ENCODE measurements around the gene CPT1A. TPM values are rescaled to one million over a fixed set of nuclear protein-coding genes. Genes with fewer than 3 reads are reported as not detected.

The CPT1A gene
- total and polyA plus RNA-seq, 10 of the 15 experiments (the other 5 are each of a cell fraction or from before 2014, with no cell fraction given) = 1.1 to 17.5 (median 6.0) TPM

DNA sequence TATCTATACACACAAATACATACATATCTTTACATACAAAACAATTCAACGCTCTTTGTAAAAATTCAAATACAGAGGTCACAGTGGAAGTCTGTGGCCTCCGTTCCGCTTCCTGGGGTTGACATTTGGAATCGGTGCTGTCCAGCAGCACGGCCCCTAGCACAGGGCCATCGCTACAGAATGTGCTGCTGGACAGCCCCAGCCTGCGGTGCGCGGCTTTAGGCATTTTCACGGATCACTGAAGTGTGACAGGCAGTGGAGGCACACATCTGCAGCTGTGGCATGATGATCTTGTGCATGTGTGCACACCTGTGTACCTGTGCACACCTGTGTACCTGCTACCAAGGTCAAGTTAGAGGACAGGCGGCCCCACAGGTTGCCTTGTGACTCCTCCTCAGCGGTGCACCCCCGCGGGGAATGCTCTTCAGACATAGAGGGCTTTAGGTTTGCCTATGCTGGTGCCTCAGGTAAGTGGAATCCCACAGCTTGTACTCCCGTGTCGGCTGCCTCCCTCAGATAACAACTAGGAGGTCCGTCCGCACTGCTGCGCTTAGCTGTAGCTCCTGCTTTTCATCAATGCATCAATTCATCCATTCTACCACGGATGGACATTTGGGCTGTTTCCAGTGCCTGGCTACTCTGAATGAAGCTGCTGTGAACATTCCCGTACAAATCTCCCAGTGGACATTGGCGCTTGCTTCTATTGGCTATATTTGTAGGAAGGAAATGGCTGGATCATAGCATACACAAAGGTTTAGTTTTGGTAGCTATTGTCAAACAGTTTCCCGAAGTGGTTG is 127.5 kb downstream of the CPT1A start:
- no peak for TF ChIP-seq RB1 (IDR thresholded peaks at IDR 0.05; ENCODE audit: borderline replicate concordance)
- no peak for TF ChIP-seq HCFC1 (IDR thresholded peaks at IDR 0.05; ENCODE audit: low read length)
- no peak for TF ChIP-seq BRCA1 (IDR thresholded peaks at IDR 0.05; ENCODE audit: low read depth, low read length)
- no peak for TF ChIP-seq CEBPB (IDR thresholded peaks at IDR 0.05; ENCODE audit: borderline replicate concordance in 1 of 2, low read depth in 2 of 2, low read length in 2 of 2)
- no peak for TF ChIP-seq ESRRA (IDR thresholded peaks at IDR 0.05; ENCODE audit: low read length)
- no peak for TF ChIP-seq ZZZ3 (IDR thresholded peaks at IDR 0.05; ENCODE audit: control insufficient read depth, insufficient read length, low read depth)
- no peak for TF ChIP-seq SRF (IDR thresholded peaks at IDR 0.05; ENCODE audit: low read depth in 2 of 2, low read length in 2 of 2)
- TF ChIP-seq KLF5 (IDR thresholded peaks at IDR 0.05; ENCODE audit: partially characterized antibody) = no peak
- TF ChIP-seq JUNB (IDR thresholded peaks at IDR 0.05) = no peak
- TF ChIP-seq, protein P1, sequence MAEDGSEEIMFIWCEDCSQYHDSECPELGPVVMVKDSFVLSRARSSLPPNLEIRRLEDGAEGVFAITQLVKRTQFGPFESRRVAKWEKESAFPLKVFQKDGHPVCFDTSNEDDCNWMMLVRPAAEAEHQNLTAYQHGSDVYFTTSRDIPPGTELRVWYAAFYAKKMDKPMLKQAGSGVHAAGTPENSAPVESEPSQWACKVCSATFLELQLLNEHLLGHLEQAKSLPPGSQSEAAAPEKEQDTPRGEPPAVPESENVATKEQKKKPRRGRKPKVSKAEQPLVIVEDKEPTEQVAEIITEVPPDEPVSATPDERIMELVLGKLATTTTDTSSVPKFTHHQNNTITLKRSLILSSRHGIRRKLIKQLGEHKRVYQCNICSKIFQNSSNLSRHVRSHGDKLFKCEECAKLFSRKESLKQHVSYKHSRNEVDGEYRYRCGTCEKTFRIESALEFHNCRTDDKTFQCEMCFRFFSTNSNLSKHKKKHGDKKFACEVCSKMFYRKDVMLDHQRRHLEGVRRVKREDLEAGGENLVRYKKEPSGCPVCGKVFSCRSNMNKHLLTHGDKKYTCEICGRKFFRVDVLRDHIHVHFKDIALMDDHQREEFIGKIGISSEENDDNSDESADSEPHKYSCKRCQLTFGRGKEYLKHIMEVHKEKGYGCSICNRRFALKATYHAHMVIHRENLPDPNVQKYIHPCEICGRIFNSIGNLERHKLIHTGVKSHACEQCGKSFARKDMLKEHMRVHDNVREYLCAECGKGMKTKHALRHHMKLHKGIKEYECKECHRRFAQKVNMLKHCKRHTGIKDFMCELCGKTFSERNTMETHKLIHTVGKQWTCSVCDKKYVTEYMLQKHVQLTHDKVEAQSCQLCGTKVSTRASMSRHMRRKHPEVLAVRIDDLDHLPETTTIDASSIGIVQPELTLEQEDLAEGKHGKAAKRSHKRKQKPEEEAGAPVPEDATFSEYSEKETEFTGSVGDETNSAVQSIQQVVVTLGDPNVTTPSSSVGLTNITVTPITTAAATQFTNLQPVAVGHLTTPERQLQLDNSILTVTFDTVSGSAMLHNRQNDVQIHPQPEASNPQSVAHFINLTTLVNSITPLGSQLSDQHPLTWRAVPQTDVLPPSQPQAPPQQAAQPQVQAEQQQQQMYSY (CRISPR knock-in tag; IDR thresholded peaks at IDR 0.05) = no peak
- H3K4me3 ChIP-seq = no peak overlapping the region
- BruUV-seq (replicated peaks) = no TSS peak
- intact Hi-C loops (cut with micrococcal nuclease; ENCODE audit: unreplicated experiment) (no loop called here), in situ Hi-C loops (cut with MboI) (no loop called here)
- no peak overlapping the region for H3K4me2 ChIP-seq (ENCODE audit: control insufficient read depth, insufficient read depth)
- ATAC-seq = no peak
- 66% methylated on average over 23 of the region's 23 CpGs for WGBS (ENCODE audit: insufficient coverage, insufficient replicate concordance, low lambda C conversion rate, missing lambda C conversion rate)
- ChIA-PET POLR2A (no interaction called here), SMC1A (ENCODE audit: uncharacterized antibody, unreplicated experiment) (no interaction called here), RAD21 (ENCODE audit: unreplicated experiment) (no interaction called here), CTCF (no interaction called here)
- no peak overlapping the region for H2AFZ ChIP-seq (ENCODE audit: control insufficient read depth, low read depth, low read length)
- no peaks in the 10 kb centered on the region for H3K79me2 ChIP-seq (ENCODE audit: control insufficient read depth, insufficient read depth, low read length)
- no peaks in the 10 kb centered on the region for H3K9me3 ChIP-seq (replicated peaks; ENCODE audit: control insufficient read depth, insufficient read depth, low read length)
- H3K9ac ChIP-seq (ENCODE audit: control insufficient read depth, insufficient read depth, low read length) = no peak overlapping the region
- FAIRE-seq = no peak
- no peaks in the 10 kb centered on the region for H4K20me1 ChIP-seq (ENCODE audit: control insufficient read depth, insufficient read depth)
- H3K36me3 ChIP-seq (ENCODE audit: control insufficient read depth in 2 of 2, insufficient read depth in 2 of 2, low read length in 1 of 2) = no peaks in the 10 kb centered on the region
- H3K27ac ChIP-seq (ENCODE audit: control insufficient read depth, insufficient read depth) = no peak overlapping the region
- H3K4me1 ChIP-seq (ENCODE audit: control insufficient read depth, insufficient read depth, low read length) = no peaks in the 10 kb centered on the region
- peaks cover 0 to 2% of the 10 kb centered on the region in 2 experiments; a peak in 2 of 4 replicates for H3K27me3 ChIP-seq (replicated peaks in 1 of 2; ENCODE audit: control insufficient read depth in 2 of 2, insufficient read depth in 2 of 2, low read length in 1 of 2)
- no peak for DNase-seq (ENCODE audit: low read depth, low spot score)
